ENCODE measurements around the gene RPL23. TPM values are rescaled to one million over a fixed set of nuclear protein-coding genes. Genes with fewer than 3 reads are reported as not detected.
A peak's percentile ranks its signal among the peaks of the same experiment; 100 is the strongest.

Gene RPL23
- total RNA-seq, 1 donor from 2014 or later: 758 TPM

- peak; percentile 99 for DNase-seq (ENCODE audit: low read depth)
Observed at GRCh38 chr17:38799501-38800236, 53.9 kb downstream of the RPL23 start, which contains the start of gene PIP4K2B. Gene PIP4K2B (minus strand): TSS chr17:38799556. CDS start chr17:38799424, 132 bp downstream.

DNA sequence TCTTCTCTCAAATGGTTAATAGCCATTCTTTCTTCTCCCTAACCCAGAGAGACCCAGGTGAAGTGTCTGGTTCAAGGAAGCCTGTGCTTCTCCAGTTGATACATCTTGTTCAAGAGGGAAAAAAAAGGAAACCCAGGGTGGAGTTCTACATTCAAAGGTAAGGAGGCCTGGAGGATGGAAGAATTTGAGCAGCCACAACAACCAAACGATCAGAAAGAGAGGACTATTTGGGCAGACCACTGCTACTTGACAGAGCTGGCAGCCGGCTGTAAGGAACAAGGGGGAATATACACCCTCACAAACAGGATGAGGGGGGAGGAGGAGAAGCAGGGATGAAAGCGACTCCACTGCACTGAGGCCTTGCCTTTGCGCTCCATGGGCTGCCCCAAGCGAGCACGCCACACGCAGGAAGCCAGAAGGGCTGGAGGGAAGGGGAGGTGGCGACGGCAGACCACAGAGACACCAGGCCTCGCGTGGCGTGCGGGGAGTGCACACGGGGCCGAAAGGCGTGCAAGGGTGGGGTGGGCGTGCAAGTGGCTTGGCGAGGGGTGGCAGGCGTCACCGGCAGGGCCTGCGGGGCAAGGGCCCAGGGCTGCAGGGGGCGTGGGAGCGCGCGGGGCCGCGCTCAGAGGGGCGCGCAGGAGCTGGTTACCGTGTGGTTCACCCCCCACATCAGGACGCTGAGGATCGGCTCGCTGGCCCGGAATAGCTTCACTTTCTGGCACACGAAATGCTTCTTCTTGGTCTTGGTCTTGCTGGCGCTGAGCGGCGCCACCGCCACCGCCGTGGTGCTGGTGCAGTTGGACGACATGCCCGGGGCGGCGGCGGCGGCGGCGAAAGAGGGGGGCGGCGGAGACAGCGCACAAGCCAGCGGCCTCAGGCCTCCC is 54.7 kb downstream of the RPL23 start:
- DNase-seq (ENCODE audit: low read depth): peak; percentile 63

Small RNA genes lying within 50 kb of the gene (microRNA-seq; reads per million reads assigned to microRNA genes)
- gene MIR4727: not detected

Other genes starting within 250 kb of the RPL23 start
- 0.08 TPM in 1 of 2 replicates, not detected in the other for gene SRCIN1, start 247.8 kb downstream of the RPL23 start, total RNA-seq
- gene EPOP, start 178.8 kb downstream of the RPL23 start, total RNA-seq: 0.94 and 1.2 TPM in 2 replicates
- 42.7 and 54.6 TPM in 2 replicates for gene MLLT6, start 148.4 kb downstream of the RPL23 start, total RNA-seq
- gene CISD3, start 123.4 kb downstream of the RPL23 start, total RNA-seq: 3.7 and 6.2 TPM in 2 replicates
- gene PCGF2, start 105.4 kb downstream of the RPL23 start, total RNA-seq: 2.0 and 2.3 TPM in 2 replicates
- gene PSMB3, start 101.0 kb downstream of the RPL23 start, total RNA-seq: 165 and 179 TPM in 2 replicates
- 74.4 and 89.7 TPM in 2 replicates for gene PIP4K2B, start 54.2 kb downstream of the RPL23 start, total RNA-seq
- 10.8 and 11.3 TPM in 2 replicates for gene CWC25, start 28.4 kb downstream of the RPL23 start, total RNA-seq
- 86.8 and 89.9 TPM in 2 replicates for gene LASP1, start 16.3 kb upstream of the RPL23 start, total RNA-seq
- not detected in 2 replicates for gene FBXO47, start 113.7 kb upstream of the RPL23 start, total RNA-seq